Sigmoid colon (tissue), 7 donors: ENCODE results near the gene PATJ. TPM values are rescaled to one million over a fixed set of nuclear protein-coding genes. Genes with fewer than 3 reads are reported as not detected.

Experiments
- DNase-seq: peaks from one replicate; pipeline ENCODE4 v3.0.0-alpha.2; 2019
- H3K27ac ChIP-seq, 4 donors: fragments of 200-600 bp; sonication (generic); one replicate each; pipeline ENCODE4 v1.5.1; 2016 to 2019; ENCODE audit warnings: mild to moderate bottlenecking in 1 of 4
- H3K27me3 ChIP-seq, 3 donors: fragments of 200-600 bp; sonication (generic); one replicate each; pipeline ENCODE4 v1.5.1; 2019; ENCODE audit warnings: mild to moderate bottlenecking in 1 of 3
- H3K36me3 ChIP-seq, 4 donors: fragments of 200-600 bp; sonication (generic); one replicate each; pipeline ENCODE4 v1.5.1; 2016 to 2019
- H3K4me1 ChIP-seq, 4 donors: fragments of 200-600 bp; sonication (generic); one replicate each; pipeline ENCODE4 v1.5.1; 2017 to 2019
- H3K4me3 ChIP-seq, 4 donors: fragments of 200-600 bp; sonication (generic); one replicate each; pipeline ENCODE4 v1.5.1; 2017 to 2019; ENCODE audit warnings: mild to moderate bottlenecking in 2 of 4, moderate library complexity in 1 of 4
- H3K9me3 ChIP-seq, 4 donors: fragments of 200-600 bp in 3 of 4; sonication (generic) in 3 of 4; one replicate each; pipeline versions ENCODE4 v1.5.1 to v1.6.1; 2013 to 2019
- CTCF ChIP-seq, 4 experiments: fragments of 450-650 bp in 3 of 4; fragments of 200-600 bp in 1 of 4; IDR thresholded peaks; one replicate each; pipeline ENCODE4 v1.5.1; 2016 to 2019; ENCODE audit warnings: antibody characterized with exemption in 4 of 4, mild to moderate bottlenecking in 3 of 4, moderate library complexity in 2 of 4
- EP300 ChIP-seq, 4 donors: sonication (generic); formaldehyde crosslinking; IDR thresholded peaks; one replicate each; pipeline ENCODE4 v1.6.1; 2017; ENCODE audit warnings: antibody characterized with exemption in 4 of 4
- POLR2A ChIP-seq, 2 donors: fragments of 450-650 bp; IDR thresholded peaks; one replicate each; pipeline ENCODE4 v1.6.1; 2016; ENCODE audit warnings: antibody characterized with exemption in 2 of 2, mild to moderate bottlenecking in 2 of 2, moderate library complexity in 2 of 2
- POLR2AphosphoS5 ChIP-seq, 4 donors: sonication (generic); formaldehyde crosslinking; IDR thresholded peaks; one replicate each; pipeline ENCODE4 v1.6.1; 2017; ENCODE audit warnings: antibody characterized with exemption in 4 of 4
- WGBS, 2 donors: extraction: QIAGEN DNeasy Blood & Tissue Kit; methylation state at CpG; one replicate each; pipeline ENCODE4 v1.1.7; 2013; 5-methylcytosine and 5-hydroxymethylcytosine counted together
- intact Hi-C: fragments of 100-400 bp; cut with DNase I; formaldehyde crosslinking; loops from one replicate; pipeline ENCODE4 v1.15.1; 2023
- polyA plus RNA-seq, 3 donors: library from polyadenylated mRNA; stranded (reverse); fragments of 200-250 nt; gene quantifications; one replicate each; pipeline ENCODE4 v1.2.3, GENCODE V29; 2013
- total RNA-seq, 4 donors: library from RNA; depleted of rRNA; stranded (reverse); fragments of >200 nt; gene quantifications; one replicate each; pipeline ENCODE4 v1.1.0, GENCODE V29; 2016
- donor health status: healthy with polysubstance abuse.
- donor health status: Bipolar disorder and iron deficiency.
- donor health status: healthy.

PATJ gene
- total and polyA plus RNA-seq, 7 donors: 10.2 to 33.2 (median 21.3) TPM

- Histone ChIP-seq H3K9me3 (no peaks in the 10 kb centered on the region), H3K27me3 (no peaks in the 10 kb centered on the region), H3K4me1 (no peaks in the 10 kb centered on the region), H3K4me3 (no peak overlapping the region), H3K36me3 (no peaks in the 10 kb centered on the region), H3K27ac (no peak overlapping the region)
- DNase-seq: no peak
- TF ChIP-seq CTCF (IDR thresholded peaks at IDR 0.05) (no peak), POLR2A (IDR thresholded peaks at IDR 0.05) (no peak), POLR2AphosphoS5 (IDR thresholded peaks at IDR 0.05) (no peak), EP300 (IDR thresholded peaks at IDR 0.05) (no peak)
- intact Hi-C loops: no loop called here
- WGBS, 2 donors: 86 to 94% methylated on average over 1 of the region's 1 CpG
Observed at GRCh38 chr1:61753998-61754508, 11.8 kb downstream of the PATJ start.

- H3K4me1 ChIP-seq: no peaks in the 10 kb centered on the region
- H3K27ac ChIP-seq: no peak overlapping the region
- no peak overlapping the region for H3K4me3 ChIP-seq
- no peaks in the 10 kb centered on the region for H3K27me3 ChIP-seq
- no peaks in the 10 kb centered on the region for H3K9me3 ChIP-seq
- no peaks in the 10 kb centered on the region for H3K36me3 ChIP-seq
- TF ChIP-seq POLR2AphosphoS5 (IDR thresholded peaks at IDR 0.05): no peak
- WGBS, 2 donors: 81 to 86% methylated on average over 4 of the region's 4 CpGs
- intact Hi-C loops: no loop called here
- DNase-seq: no peak
Observed at GRCh38 chr1:61754545-61754944, 12.3 kb downstream of the PATJ start.

GRCh38 chr1:61756773-61757172 is 14.5 kb downstream of the PATJ start:
- H3K27ac ChIP-seq: no peak overlapping the region
- H3K4me1 ChIP-seq: no peaks in the 10 kb centered on the region
- TF ChIP-seq POLR2AphosphoS5 (IDR thresholded peaks at IDR 0.05) (no peak), EP300 (IDR thresholded peaks at IDR 0.05) (no peak), CTCF (IDR thresholded peaks at IDR 0.05) (no peak), POLR2A (IDR thresholded peaks at IDR 0.05) (no peak)
- no peak for DNase-seq
- no peaks in the 10 kb centered on the region for H3K27me3 ChIP-seq
- WGBS, 2 donors: 58 to 83% methylated on average over 3 of the region's 3 CpGs
- intact Hi-C loops: no loop called here
- no peaks in the 10 kb centered on the region for H3K9me3 ChIP-seq
- no peaks in the 10 kb centered on the region for H3K36me3 ChIP-seq
- no peak overlapping the region for H3K4me3 ChIP-seq

- H3K27ac ChIP-seq: no peak overlapping the region
- no peaks in the 10 kb centered on the region for H3K36me3 ChIP-seq
- TF ChIP-seq CTCF (IDR thresholded peaks at IDR 0.05) (no peak), POLR2A (IDR thresholded peaks at IDR 0.05) (no peak), POLR2AphosphoS5 (IDR thresholded peaks at IDR 0.05) (no peak), EP300 (IDR thresholded peaks at IDR 0.05) (no peak)
- H3K9me3 ChIP-seq: no peaks in the 10 kb centered on the region
- no peaks in the 10 kb centered on the region for H3K27me3 ChIP-seq
- WGBS, 2 donors: 82 to 85% methylated on average over 2 of the region's 2 CpGs
- no peaks in the 10 kb centered on the region for H3K4me1 ChIP-seq
- intact Hi-C loops: no loop called here
- no peak for DNase-seq
- no peak overlapping the region for H3K4me3 ChIP-seq
Observed at GRCh38 chr1:61757950-61758349, 15.7 kb downstream of the PATJ start.

GRCh38 chr1:61770131-61770530 is 27.9 kb downstream of the PATJ start:
- Histone ChIP-seq H3K4me3 (no peak overlapping the region), H3K4me1 (no peaks in the 10 kb centered on the region), H3K27ac (no peak overlapping the region), H3K36me3 (peaks cover 0 to 19% (median 7%) of the 10 kb centered on the region in 4 donors), H3K9me3 (no peaks in the 10 kb centered on the region), H3K27me3 (no peaks in the 10 kb centered on the region)
- no peak for DNase-seq
- intact Hi-C loops: no loop called here
- WGBS, 2 donors: 91 to 96% methylated on average over 1 of the region's 1 CpG
- TF ChIP-seq EP300 (IDR thresholded peaks at IDR 0.05) (no peak), POLR2A (IDR thresholded peaks at IDR 0.05) (no peak), POLR2AphosphoS5 (IDR thresholded peaks at IDR 0.05) (no peak), CTCF (IDR thresholded peaks at IDR 0.05) (no peak)
